NT2/D1 (cell line): ENCODE results near the gene GMEB2.

ENCODE experiments used
- SUZ12 ChIP-seq: IDR thresholded peaks from 2 replicates; pipeline ENCODE4 v1.6.1; 2011; ENCODE audit not compliant: insufficient read length, insufficient read depth; ENCODE audit errors: extremely low read depth
- YY1 ChIP-seq: IDR thresholded peaks from 2 replicates; pipeline ENCODE4 v1.6.1; 2011; ENCODE audit not compliant: insufficient read length, insufficient read depth

DNA sequence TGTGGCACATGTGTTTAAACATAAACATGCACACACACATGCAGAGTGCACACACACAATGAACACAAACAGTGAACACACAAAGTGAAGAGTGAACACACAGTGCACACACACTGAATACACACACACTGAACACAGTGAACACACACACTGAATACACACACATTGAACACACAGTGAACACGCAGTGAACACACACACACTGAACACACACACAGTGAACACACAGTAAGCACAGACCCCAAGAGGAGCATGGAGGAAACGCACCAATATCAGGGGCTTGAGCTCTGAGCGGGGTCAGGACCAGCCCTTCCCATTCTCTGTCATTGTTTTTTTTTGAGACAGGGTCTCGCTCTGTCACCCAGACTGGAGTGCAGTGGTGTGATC lies 35.8 kb downstream of the GMEB2 start:
- no peak for TF ChIP-seq SUZ12
- TF ChIP-seq YY1 = no peak
